GM10266 (cell line): ENCODE data around the gene GRIA3.

Source experiments
- DNase-seq: peaks from one replicate; pipeline ENCODE4 v3.0.0; 2012; ENCODE audit errors: extremely low spot score
- CTCF ChIP-seq: IDR thresholded peaks from 2 replicates; pipeline ENCODE4 v1.5.1; 2012; ENCODE audit warnings: mild to moderate bottlenecking, low read depth; ENCODE audit not compliant: control insufficient read depth, insufficient read depth; ENCODE audit errors: missing control alignments

The GRIA3 gene

GRCh38 chrX:123173833-123174232 is 10.2 kb upstream of the GRIA3 start:
- no peak for DNase-seq
- no peak for TF ChIP-seq CTCF

- no peak for TF ChIP-seq CTCF
- no peak for DNase-seq
Observed at GRCh38 chrX:123175366-123176122, 8.5 kb upstream of the GRIA3 start.

GRCh38 chrX:123181233-123181914 is 2.7 kb upstream of the GRIA3 start:
- TF ChIP-seq CTCF: no peak
- DNase-seq: no peak

DNA sequence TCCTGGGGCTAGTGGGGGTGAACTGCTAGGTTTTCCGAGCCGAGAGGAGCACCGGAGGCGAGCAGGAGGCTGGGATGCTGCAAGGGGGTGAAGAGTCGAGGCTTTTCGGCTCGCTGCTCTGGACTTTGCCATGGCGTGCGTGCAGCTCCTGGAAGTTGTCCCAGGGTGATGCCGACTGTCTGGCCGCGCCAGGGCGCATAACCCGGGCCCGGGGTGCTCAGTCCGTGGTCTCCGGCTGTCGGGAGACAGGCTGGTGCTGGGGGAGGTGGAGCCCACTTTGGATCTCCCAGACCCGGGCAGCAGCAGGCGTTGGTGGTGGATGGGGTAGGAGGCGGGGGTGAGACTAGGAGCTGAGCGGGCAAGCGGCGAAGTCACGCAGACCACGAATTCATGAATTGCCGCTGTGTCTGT is 793 bp downstream of the GRIA3 start:
- no peak for DNase-seq
- TF ChIP-seq CTCF: no peak

DNA sequence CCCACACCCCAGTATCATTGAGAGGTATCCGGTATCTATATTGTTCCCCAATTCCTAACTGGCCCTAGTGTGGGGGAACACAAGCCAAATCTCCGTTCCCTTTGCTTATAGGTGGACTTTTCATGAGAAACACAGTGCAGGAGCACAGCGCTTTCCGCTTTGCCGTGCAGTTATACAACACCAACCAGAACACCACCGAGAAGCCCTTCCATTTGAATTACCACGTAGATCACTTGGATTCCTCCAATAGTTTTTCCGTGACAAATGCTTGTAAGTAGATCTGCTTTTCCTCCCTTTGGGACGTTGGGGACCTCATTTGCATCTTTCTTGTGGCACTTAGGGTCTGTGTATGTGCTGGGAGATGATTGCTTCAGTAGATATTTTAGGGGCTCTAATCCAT is 1.6 kb downstream of the GRIA3 start:
- no peak for DNase-seq
- no peak for TF ChIP-seq CTCF

DNA sequence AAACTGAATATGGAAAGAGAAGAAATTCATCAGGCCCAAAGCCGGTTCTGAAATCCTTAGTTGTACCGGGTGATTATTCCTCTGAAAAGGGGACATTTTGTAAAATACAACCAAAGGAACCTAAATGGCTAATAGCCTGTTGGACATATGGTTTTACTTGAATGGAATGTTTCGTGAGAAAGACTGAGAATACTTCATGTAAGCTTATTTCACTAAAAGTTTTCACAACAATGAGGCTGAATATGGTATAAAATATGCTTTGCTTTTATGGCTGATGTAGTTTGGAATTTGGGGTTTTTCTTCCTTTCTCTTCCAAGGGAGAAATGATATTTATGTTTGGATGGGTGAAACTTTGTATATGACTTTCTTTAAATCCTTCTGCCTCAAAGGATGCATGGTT is 2.7 kb downstream of the GRIA3 start:
- no peak for DNase-seq
- TF ChIP-seq CTCF: no peak

DNA sequence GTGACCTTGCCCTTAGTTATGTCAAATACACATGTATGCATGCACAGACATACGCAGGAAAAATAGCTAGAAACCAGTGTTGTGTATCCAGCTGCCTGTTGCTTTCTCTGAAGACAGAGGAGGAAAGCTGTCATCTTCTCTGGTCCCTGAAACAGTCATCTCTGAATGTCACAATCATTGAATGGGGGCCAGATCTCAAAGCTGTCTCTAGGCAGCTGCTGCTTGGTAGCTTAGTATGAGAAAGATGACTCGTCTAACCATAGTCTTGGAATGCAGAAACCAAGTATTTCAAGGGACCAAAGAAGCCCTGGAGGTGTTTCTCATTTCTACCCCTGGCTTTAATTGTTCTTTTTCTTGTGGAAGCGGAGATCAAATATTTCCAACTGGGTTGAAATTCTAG is 4.0 kb downstream of the GRIA3 start:
- TF ChIP-seq CTCF: no peak
- DNase-seq: no peak
